ENCODE results near the gene COX6B1.
"Not testable (repeated sequence)": the region's sequence is repeated elsewhere in the genome, so short reads cannot be mapped to it uniquely, and the experiment has no call there.

COX6B1 gene

GRCh38 chr19:35648017-35648961 lies at the start of gene COX6B1:
Gene COX6B1 (plus strand): TSS chr19:35648323. CDS start chr19:35651244, 2,921 bp downstream.
- peak; percentile 89 to 99 (median 97) for DNase-seq
- intact Hi-C loops (cut with DNase I): loop anchor here (2.0 kb wide), 1 partner anchor 19 kb away; the partner anchor contains the start of gene RBM42

GRCh38 chr19:35601971-35602370 lies 46.2 kb upstream of the COX6B1 start:
- intact Hi-C loops (cut with DNase I): no loop called here
- DNase-seq: no peak

GRCh38 chr19:35604436-35604835 lies 43.7 kb upstream of the COX6B1 start:
- DNase-seq; intact Hi-C loops (cut with DNase I): not testable (repeated sequence)

- intact Hi-C loops (cut with DNase I); DNase-seq: not testable (repeated sequence)
Observed at GRCh38 chr19:35607170-35607569, 41.0 kb upstream of the COX6B1 start.

- DNase-seq: no peak
- intact Hi-C loops (cut with DNase I): no loop called here
Observed at GRCh38 chr19:35607661-35608060, 40.5 kb upstream of the COX6B1 start.

GRCh38 chr19:35608251-35608650 lies 39.9 kb upstream of the COX6B1 start:
- intact Hi-C loops (cut with DNase I): no loop called here
- no peak for DNase-seq

GRCh38 chr19:35609851-35610353 lies 38.2 kb upstream of the COX6B1 start:
- intact Hi-C loops (cut with DNase I): no loop called here
- no peak for DNase-seq

- DNase-seq: no peak
- intact Hi-C loops (cut with DNase I): loop anchor here (2.0 kb wide), 1 partner anchor 17 kb away; the partner anchor contains the start of gene RBM42
Observed at GRCh38 chr19:35612224-35612558, 35.9 kb upstream of the COX6B1 start.

- intact Hi-C loops (cut with DNase I): loop anchor here (2.0 kb wide), 1 partner anchor 16 kb away; the partner anchor contains the start of gene RBM42
- peak; percentile 87 to 97 (median 94) for DNase-seq
Observed at GRCh38 chr19:35612559-35613321, 35.4 kb upstream of the COX6B1 start, which contains the start of gene HAUS5. Gene HAUS5 (plus strand): TSS chr19:35612735. CDS start chr19:35612795, 60 bp downstream.

- intact Hi-C loops (cut with DNase I): loop anchor here (2.0 kb wide), 1 partner anchor 15 kb away; the partner anchor contains the start of gene RBM42
- no peak for DNase-seq
Observed at GRCh38 chr19:35613574-35613973, 34.5 kb upstream of the COX6B1 start.

GRCh38 chr19:35615036-35615435 lies 33.1 kb upstream of the COX6B1 start:
- intact Hi-C loops (cut with DNase I): no loop called here
- no peak for DNase-seq

GRCh38 chr19:35618857-35619256 lies 29.3 kb upstream of the COX6B1 start:
- intact Hi-C loops (cut with DNase I): no loop called here
- no peak for DNase-seq

- intact Hi-C loops (cut with DNase I): no loop called here
- DNase-seq: no peak
Observed at GRCh38 chr19:35619290-35619923, 28.7 kb upstream of the COX6B1 start.

GRCh38 chr19:35620001-35620400 lies 28.1 kb upstream of the COX6B1 start:
- intact Hi-C loops (cut with DNase I): no loop called here
- no peak for DNase-seq

- intact Hi-C loops (cut with DNase I): no loop called here
- no peak for DNase-seq
Observed at GRCh38 chr19:35621708-35622107, 26.4 kb upstream of the COX6B1 start.

- no peak for DNase-seq
- intact Hi-C loops (cut with DNase I): no loop called here
Observed at GRCh38 chr19:35622750-35623149, 25.4 kb upstream of the COX6B1 start.

- peak; percentile 33 to 95 (median 77) for DNase-seq
- intact Hi-C loops (cut with DNase I): no loop called here
Observed at GRCh38 chr19:35623327-35624010, 24.7 kb upstream of the COX6B1 start.

GRCh38 chr19:35628264-35628564 lies 19.9 kb upstream of the COX6B1 start:
- intact Hi-C loops (cut with DNase I): loop anchor here (2.0 kb wide), 3 partner anchors 15 to 89 kb away; partner anchors contain the start of genes COX6B1 and HAUS5
- DNase-seq: no peak

Data from head of caudate nucleus (tissue), 42 donors.